Smooth muscle cell (in vitro differentiated cells): Measurements from ENCODE around the gene FOLR2. TPM values are rescaled to one million over a fixed set of nuclear protein-coding genes. Genes with fewer than 3 reads are reported as not detected.

Experiments
- DNase-seq: peaks from one replicate; lab custom pipeline; 2025; ENCODE audit not compliant: unreplicated experiment; lab: John Stamatoyannopoulos, UW
- H2AFZ ChIP-seq: fragments of 200-600 bp; sonication (generic); 2 replicates; pipeline ENCODE4 v1.6.0; 2016; ENCODE audit warnings: antibody characterized with exemption, low read depth, mild to moderate bottlenecking
- H3F3A ChIP-seq: fragments of 200-600 bp; sonication (generic); 2 replicates; pipeline ENCODE4 v1.6.0; 2017; ENCODE audit warnings: antibody characterized with exemption, low read depth
- H3K27ac ChIP-seq: fragments of 200-600 bp; sonication (generic); 2 replicates; pipeline ENCODE4 v1.5.1; 2016; ENCODE audit warnings: low read depth, mild to moderate bottlenecking
- H3K27me3 ChIP-seq: fragments of 200-600 bp; sonication (generic); 2 replicates; pipeline ENCODE4 v1.6.1; 2016; ENCODE audit warnings: low read depth, mild to moderate bottlenecking
- H3K36me3 ChIP-seq: fragments of 200-600 bp; sonication (generic); 2 replicates; pipeline ENCODE4 v1.5.1; 2016; ENCODE audit warnings: low read depth
- H3K4me1 ChIP-seq: fragments of 200-600 bp; sonication (generic); 2 replicates; pipeline ENCODE4 v1.5.1; 2016; ENCODE audit warnings: low read depth
- H3K4me2 ChIP-seq: fragments of 200-600 bp; sonication (generic); 2 replicates; pipeline ENCODE4 v1.6.0; 2016; ENCODE audit warnings: mild to moderate bottlenecking
- H3K4me3 ChIP-seq: fragments of 200-600 bp; sonication (generic); 2 replicates; pipeline ENCODE4 v1.5.1; 2016; ENCODE audit warnings: mild to moderate bottlenecking
- H3K79me2 ChIP-seq: fragments of 200-600 bp; sonication (generic); 2 replicates; pipeline ENCODE4 v1.6.0; 2016; ENCODE audit warnings: low read depth, mild to moderate bottlenecking
- H3K9ac ChIP-seq: fragments of 200-600 bp; sonication (generic); 2 replicates; pipeline ENCODE4 v1.6.0; 2016; ENCODE audit warnings: low read depth
- H3K9me3 ChIP-seq: fragments of 200-600 bp; sonication (generic); replicated peaks from 2 replicates; pipeline ENCODE4 v1.5.1; 2016; ENCODE audit warnings: low read depth
- H4K20me1 ChIP-seq: fragments of 200-600 bp; sonication (generic); 2 replicates; pipeline ENCODE4 v1.6.0; 2016; ENCODE audit warnings: low read depth
- CTCF ChIP-seq: fragments of 200-600 bp; sonication (generic); IDR thresholded peaks from 2 replicates; pipeline ENCODE4 v1.5.1; 2017; ENCODE audit warnings: borderline replicate concordance, mild to moderate bottlenecking, antibody characterized with exemption; ENCODE audit not compliant: insufficient read depth, poor library complexity, severe bottlenecking
- WGBS: methylation state at CpG from one replicate; pipeline ENCODE4 v1.1.7; 2016; ENCODE audit warnings: low lambda C conversion rate; 5-methylcytosine and 5-hydroxymethylcytosine counted together
- polyA plus RNA-seq: library from polyadenylated mRNA; unstranded; fragments of >200 nt; fragmentation: Nextera tagmentation; extraction: Ambion mirVana; gene quantifications from 2 replicates; pipeline ENCODE4 v1.2.1, GENCODE V29; 2016
- total RNA-seq: library from RNA; depleted of rRNA; stranded (reverse); fragments of >200 nt; gene quantifications from 2 replicates; pipeline ENCODE4 v1.2.3, GENCODE V29; 2014

FOLR2 gene
- total and polyA plus RNA-seq, 2 experiments from 2014 or later, result not detected

GRCh38 chr11:72233056-72233772, 16.6 kb downstream of the FOLR2 start:
- Histone ChIP-seq H2AFZ (no peak overlapping the region), H3K4me1 (no peaks in the 10 kb centered on the region), H3K4me2 (no peak overlapping the region), H3F3A (peaks cover 18% of the 10 kb centered on the region), H4K20me1 (peaks cover 94% of the 10 kb centered on the region), H3K36me3 (no peaks in the 10 kb centered on the region), H3K79me2 (no peaks in the 10 kb centered on the region), H3K27ac (no peak overlapping the region), H3K27me3 (no peaks in the 10 kb centered on the region), H3K9ac (no peak overlapping the region), H3K9me3 (no peaks in the 10 kb centered on the region), H3K4me3 (no peak overlapping the region)
- no peak for TF ChIP-seq CTCF
- no peak for DNase-seq
- WGBS, result 97% methylated on average over 13 of the region's 13 CpGs

GRCh38 chr11:72233773-72234513, 17.3 kb downstream of the FOLR2 start:
- Histone ChIP-seq H3K79me2 (no peaks in the 10 kb centered on the region), H3K9ac (no peak overlapping the region), H3F3A (peaks cover 25% of the 10 kb centered on the region), H3K9me3 (no peaks in the 10 kb centered on the region), H2AFZ (no peak overlapping the region), H3K4me1 (peaks cover 6% of the 10 kb centered on the region), H3K27me3 (no peaks in the 10 kb centered on the region), H3K27ac (no peak overlapping the region), H3K4me2 (no peak overlapping the region), H3K4me3 (no peak overlapping the region), H3K36me3 (no peaks in the 10 kb centered on the region), H4K20me1 (peaks cover 94% of the 10 kb centered on the region)
- TF ChIP-seq CTCF, result no peak
- WGBS, result 99% methylated on average over 8 of the region's 8 CpGs
- no peak for DNase-seq

GRCh38 chr11:72234514-72234830, 17.9 kb downstream of the FOLR2 start:
- TF ChIP-seq CTCF, result no peak
- H2AFZ ChIP-seq, result no peak overlapping the region
- no peaks in the 10 kb centered on the region for H3K27me3 ChIP-seq
- H3K4me1 ChIP-seq, result peaks cover 10% of the 10 kb centered on the region
- no peaks in the 10 kb centered on the region for H3K9me3 ChIP-seq
- no peak for DNase-seq
- H3K79me2 ChIP-seq, result no peaks in the 10 kb centered on the region
- H4K20me1 ChIP-seq, result peaks cover 91% of the 10 kb centered on the region
- H3F3A ChIP-seq, result peaks cover 29% of the 10 kb centered on the region
- H3K36me3 ChIP-seq, result no peaks in the 10 kb centered on the region
- no peak overlapping the region for H3K9ac ChIP-seq
- WGBS, result 96% methylated on average over 3 of the region's 3 CpGs
- no peak overlapping the region for H3K4me3 ChIP-seq
- H3K4me2 ChIP-seq, result no peak overlapping the region
- H3K27ac ChIP-seq, result no peak overlapping the region
